GM11168 (cell line): ENCODE measurements around the gene CCDC158.
"Not testable (repeated sequence)": the region's sequence is repeated elsewhere in the genome, so short reads cannot be mapped to it uniquely, and the experiment has no call there.

Experiments
- in situ Hi-C: fragments of 300-500 bp; cut with MboI; formaldehyde crosslinking; loops from one replicate; pipeline ENCODE4 v1.12.0; 2022; ENCODE audit warnings: low sequenced_read_pairs; ENCODE audit not compliant: unreplicated experiment

Gene CCDC158

GRCh38 chr4:76374798-76375197 lies 46.1 kb downstream of the CCDC158 start:
- in situ Hi-C loops, result loop anchor here (10.0 kb wide), 1 partner anchor 190 kb away; no protein-coding TSS in a partner anchor

GRCh38 chr4:76373919-76374552 lies 46.9 kb downstream of the CCDC158 start:
- in situ Hi-C loops, result loop anchor here (10.0 kb wide), 1 partner anchor 189 kb away; no protein-coding TSS in a partner anchor

- in situ Hi-C loops, result no loop called here
These were observed 54.2 kb downstream of the CCDC158 start for GRCh38 chr4:76366737-76367136.

- in situ Hi-C loops, result no loop called here
These were observed 55.3 kb downstream of the CCDC158 start for GRCh38 chr4:76365636-76366035.

GRCh38 chr4:76364763-76365162 lies 56.2 kb downstream of the CCDC158 start:
- in situ Hi-C loops, result no loop called here

GRCh38 chr4:76363556-76364290 lies 57.2 kb downstream of the CCDC158 start:
- in situ Hi-C loops, result no loop called here

GRCh38 chr4:76361689-76362412 lies 59.1 kb downstream of the CCDC158 start:
- in situ Hi-C loops, result no loop called here

GRCh38 chr4:76359881-76360466 lies 61.0 kb downstream of the CCDC158 start:
- in situ Hi-C loops, result not testable (repeated sequence)

GRCh38 chr4:76357981-76358380 lies 63.0 kb downstream of the CCDC158 start:
- in situ Hi-C loops, result no loop called here

GRCh38 chr4:76354517-76355473 lies 66.1 kb downstream of the CCDC158 start:
- in situ Hi-C loops, result no loop called here

GRCh38 chr4:76342803-76343202 lies 78.1 kb downstream of the CCDC158 start:
- in situ Hi-C loops, result no loop called here

- in situ Hi-C loops, result no loop called here
These were observed 78.8 kb downstream of the CCDC158 start for GRCh38 chr4:76342191-76342590.

- in situ Hi-C loops, result no loop called here
These were observed 79.9 kb downstream of the CCDC158 start for GRCh38 chr4:76341063-76341462.

GRCh38 chr4:76339364-76339763 lies 81.6 kb downstream of the CCDC158 start:
- in situ Hi-C loops, result no loop called here

GRCh38 chr4:76334885-76335284 lies 86.1 kb downstream of the CCDC158 start:
- in situ Hi-C loops, result no loop called here

GRCh38 chr4:76326515-76326914 lies 94.4 kb downstream of the CCDC158 start:
- in situ Hi-C loops, result no loop called here

GRCh38 chr4:76325072-76325471 lies 95.9 kb downstream of the CCDC158 start:
- in situ Hi-C loops, result no loop called here

GRCh38 chr4:76322236-76322635 lies 98.7 kb downstream of the CCDC158 start:
- in situ Hi-C loops, result no loop called here

- in situ Hi-C loops, result no loop called here
These were observed 104.8 kb downstream of the CCDC158 start for GRCh38 chr4:76316131-76316530.
